GM13977 (cell line): Measurements from ENCODE around the gene CA6.
"Not testable (repeated sequence)": the region's sequence is repeated elsewhere in the genome, so short reads cannot be mapped to it uniquely, and the experiment has no call there.

Source experiments
- DNase-seq: peaks from one replicate; pipeline ENCODE4 v3.0.0; 2012; ENCODE audit warnings: low spot score
- CTCF ChIP-seq: IDR thresholded peaks from 2 replicates; pipeline ENCODE4 v1.5.1; 2012; ENCODE audit warnings: mild to moderate bottlenecking, control low read depth; ENCODE audit not compliant: insufficient read depth; ENCODE audit errors: extremely low read depth, missing control alignments
- in situ Hi-C: fragments of 300-500 bp; cut with MboI; formaldehyde crosslinking; loops from one replicate; pipeline ENCODE4 v1.12.0; 2022; ENCODE audit warnings: low sequenced_read_pairs, low pct_unique_long_range_greater_than_20kb, mixed read lengths, inconsistent platforms; ENCODE audit not compliant: unreplicated experiment

CA6 gene

GRCh38 chr1:9013819-9014218 is 68.2 kb downstream of the CA6 start:
- DNase-seq: no peak
- TF ChIP-seq CTCF: no peak
- in situ Hi-C loops: no loop called here

- no peak for DNase-seq
- in situ Hi-C loops: no loop called here
- TF ChIP-seq CTCF: no peak
Measured at GRCh38 chr1:9014475-9015375, 69.1 kb downstream of the CA6 start.

GRCh38 chr1:9016455-9016854 is 70.8 kb downstream of the CA6 start:
- in situ Hi-C loops: no loop called here

GRCh38 chr1:9018333-9018732 is 72.7 kb downstream of the CA6 start:
- TF ChIP-seq CTCF: no peak
- DNase-seq: no peak
- in situ Hi-C loops: no loop called here

More at GRCh38 chr1:9016455-9016854, 70.8 kb downstream of the CA6 start:
- no peak for TF ChIP-seq CTCF
- DNase-seq: no peak

- in situ Hi-C loops: no loop called here
- TF ChIP-seq CTCF: no peak
- DNase-seq: no peak
Measured at GRCh38 chr1:9019896-9020295, 74.2 kb downstream of the CA6 start.

- in situ Hi-C loops: no loop called here
- TF ChIP-seq CTCF: no peak
- DNase-seq: no peak
Measured at GRCh38 chr1:9020305-9020704, 74.6 kb downstream of the CA6 start.

- in situ Hi-C loops, DNase-seq: not testable (repeated sequence)
Measured at GRCh38 chr1:9022026-9022738, 76.5 kb downstream of the CA6 start.
